Epidermal melanocyte (primary cell): ENCODE measurements around the gene PRR12.

Source experiments
- DNase-seq: peaks from one replicate; pipeline ENCODE4 v3.0.0; 2011; ENCODE audit warnings: low spot score; ENCODE audit not compliant: insufficient read length

Gene PRR12

GRCh38 chr19:49560358-49560900 is 30.6 kb upstream of the PRR12 start:
- DNase-seq, result no peak

GRCh38 chr19:49564616-49565045 is 26.4 kb upstream of the PRR12 start:
- no peak for DNase-seq

DNA sequence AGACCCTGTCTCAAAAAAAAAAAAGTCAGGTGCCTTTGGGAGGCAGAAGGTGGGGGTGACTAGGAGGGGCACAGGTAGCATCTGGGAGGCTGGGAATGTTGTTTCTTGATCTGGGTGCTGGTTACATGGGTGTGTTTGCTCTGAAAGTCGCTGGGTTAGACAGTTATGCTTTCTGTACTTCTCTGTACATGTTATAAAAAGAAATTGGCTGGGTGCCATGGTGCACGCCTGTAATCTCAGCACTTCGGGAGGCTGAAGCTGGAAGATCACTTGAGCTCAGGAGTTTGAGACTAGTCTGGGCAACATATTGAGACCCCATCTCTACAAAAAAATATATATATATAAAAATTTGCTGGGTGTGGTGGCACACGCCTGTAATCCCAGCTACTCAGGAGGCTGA is 25.7 kb upstream of the PRR12 start:
- no peak for DNase-seq

GRCh38 chr19:49566302-49566701 is 24.7 kb upstream of the PRR12 start:
- no peak for DNase-seq

GRCh38 chr19:49567861-49568441 is 23.0 kb upstream of the PRR12 start:
- no peak for DNase-seq

- peak; percentile 88 for DNase-seq
Measured at GRCh38 chr19:49570138-49570856, 20.7 kb upstream of the PRR12 start.

DNA sequence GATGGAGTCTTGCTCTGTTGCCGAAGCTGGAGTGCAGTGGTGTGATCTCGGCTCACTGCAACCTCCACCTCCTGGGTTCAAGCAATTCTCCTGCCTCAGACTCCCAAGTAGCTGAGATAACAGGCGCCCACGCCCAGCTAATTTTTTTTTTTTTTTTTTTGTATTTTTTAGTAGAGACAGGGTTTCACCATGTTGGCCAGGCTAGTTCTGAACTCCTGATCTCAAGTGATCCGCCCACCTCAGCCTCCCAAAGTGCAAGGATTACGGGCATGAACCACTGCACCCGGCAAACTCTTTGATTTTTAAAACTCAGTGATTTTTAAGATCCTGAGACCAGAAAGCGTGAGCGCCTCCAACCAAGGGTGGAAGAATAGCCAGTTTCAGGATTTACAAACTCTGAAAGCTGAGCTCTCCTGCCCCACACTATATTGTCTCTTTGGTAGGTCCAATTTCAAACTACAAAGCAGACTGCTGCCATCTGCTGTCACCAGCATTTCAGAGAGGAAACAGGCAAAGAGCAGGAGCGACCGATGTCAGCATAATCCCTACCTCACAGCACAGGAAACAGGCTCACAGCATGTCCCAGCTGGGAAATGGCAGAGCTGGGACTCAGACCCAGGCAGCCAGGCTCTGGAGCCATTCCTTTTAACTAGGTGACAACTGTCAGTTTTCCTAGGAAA is 19.8 kb upstream of the PRR12 start:
- no peak for DNase-seq

DNA sequence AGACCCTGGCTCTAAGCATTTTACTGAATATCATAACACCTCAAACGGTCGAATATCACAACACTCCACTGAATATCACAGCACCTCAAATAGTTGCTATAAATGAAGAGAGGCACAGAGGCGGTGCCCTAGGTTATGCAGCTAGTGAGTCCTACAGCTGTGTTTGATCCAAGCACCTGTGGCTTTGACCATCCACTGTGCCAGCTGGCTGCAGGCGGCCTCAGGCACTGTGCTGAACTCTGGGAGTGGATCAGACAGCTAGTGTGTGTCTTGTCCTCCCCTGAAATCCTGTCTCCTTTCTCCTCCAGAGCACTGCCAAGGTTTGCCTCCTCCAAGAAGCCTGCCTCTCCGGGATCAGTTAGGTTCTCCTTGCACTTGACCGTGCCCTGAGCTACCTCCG is 18.0 kb upstream of the PRR12 start:
- no peak for DNase-seq

- DNase-seq, result no peak
Measured at GRCh38 chr19:49573425-49573824, 17.6 kb upstream of the PRR12 start.

DNA sequence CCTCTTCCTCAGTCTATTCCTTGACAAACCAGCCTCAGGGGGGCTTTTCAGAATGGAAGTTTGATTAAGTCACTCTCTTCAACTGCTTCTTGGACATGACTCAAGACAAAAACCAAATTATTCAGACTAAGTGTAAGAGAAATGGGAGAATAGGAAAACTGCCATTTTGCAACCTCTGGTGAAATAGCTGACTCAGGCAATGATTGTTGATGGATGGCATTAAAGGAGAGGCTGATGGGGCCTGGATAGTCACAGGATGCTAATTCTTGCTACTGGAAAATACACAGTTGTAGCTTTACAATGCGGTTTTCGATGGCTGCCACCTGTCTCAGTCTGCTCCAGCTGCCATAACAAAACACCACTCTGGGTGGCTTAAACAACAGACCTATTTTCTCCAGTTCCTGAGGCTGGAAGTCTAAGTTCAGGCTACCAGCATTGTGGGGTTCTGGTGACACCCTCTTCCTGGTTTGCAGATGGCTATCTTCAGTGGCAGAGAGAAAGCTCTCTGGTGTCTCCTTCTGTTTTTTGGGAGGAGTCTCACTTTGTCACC is 16.7 kb upstream of the PRR12 start:
- no peak for DNase-seq

- no peak for DNase-seq
Measured at GRCh38 chr19:49579193-49579592, 11.8 kb upstream of the PRR12 start.

DNA sequence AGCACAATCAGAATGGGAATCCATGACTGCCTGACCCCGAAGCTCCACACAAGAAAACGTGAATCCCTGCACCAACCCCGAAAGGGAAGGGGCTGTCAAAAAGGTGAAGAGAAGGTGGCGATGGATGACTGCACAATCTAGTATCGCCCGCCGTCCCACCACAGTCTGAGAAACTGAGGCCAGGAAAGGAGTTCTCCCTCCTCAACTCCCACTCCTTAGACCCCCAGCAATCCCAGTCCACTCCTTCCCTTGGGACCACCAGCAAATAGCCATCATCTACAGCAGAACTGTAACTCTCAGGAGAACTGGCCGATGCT is 11.1 kb upstream of the PRR12 start:
- no peak for DNase-seq

GRCh38 chr19:49580264-49581006 is 10.5 kb upstream of the PRR12 start, which contains the start of gene NOSIP:
Gene NOSIP (minus strand): TSS chr19:49580556. CDS start chr19:49560691, 19,865 bp downstream.
- DNase-seq, result peak; percentile 90

GRCh38 chr19:49581007-49581508 is 9.9 kb upstream of the PRR12 start, which contains the start of gene PRRG2:
Gene PRRG2 (plus strand): TSS chr19:49581316. CDS start chr19:49583220, 1,904 bp downstream.
- DNase-seq, result no peak

DNA sequence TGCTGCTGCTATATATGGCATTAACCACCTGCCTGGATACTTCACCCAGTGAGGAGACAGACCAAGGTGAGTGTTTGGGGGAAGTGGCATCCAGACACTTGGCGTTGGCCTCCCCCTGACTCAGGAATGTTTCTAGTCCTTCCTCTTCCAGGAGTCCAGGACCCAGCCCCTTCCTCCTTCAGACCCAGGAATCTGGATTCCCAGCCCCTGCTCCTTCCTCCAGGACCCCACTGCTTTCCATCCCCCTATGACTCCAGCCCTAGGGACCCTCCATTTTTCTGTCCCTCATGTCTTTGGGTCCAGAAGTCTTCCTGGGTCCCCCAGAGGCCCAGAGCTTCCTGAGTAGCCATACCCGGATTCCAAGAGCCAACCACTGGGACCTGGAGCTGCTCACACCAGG is 7.7 kb upstream of the PRR12 start:
- DNase-seq, result no peak

GRCh38 chr19:49585023-49585422 is 6.0 kb upstream of the PRR12 start:
- no peak for DNase-seq

- DNase-seq, result no peak
Measured at GRCh38 chr19:49587227-49587626, 3.8 kb upstream of the PRR12 start.

GRCh38 chr19:49588365-49589122 is 2.4 kb upstream of the PRR12 start:
- DNase-seq, result no peak

- no peak for DNase-seq
Measured at GRCh38 chr19:49589502-49589905, 1.5 kb upstream of the PRR12 start.
